Naive thymus-derived CD4-positive, alpha-beta T cell (primary cell): Measurements from ENCODE around the gene MYO1H. TPM values are rescaled to one million over a fixed set of nuclear protein-coding genes. Genes with fewer than 3 reads are reported as not detected.

ENCODE experiments used
- ATAC-seq: fragments of 150-1000 bp; cut with Tn5 transposase; 2 replicates; pipeline ENCODE4 v1.10.0; 2021; ENCODE audit warnings: mild to moderate bottlenecking, moderate library complexity
- CTCF ChIA-PET: fragments of 350-600 bp; sonication (Branson Sonifier 250); formaldehyde crosslinking; loops from one replicate; lab custom pipeline; 2021; ENCODE audit warnings: antibody characterized with exemption; lab: Charles Lee
- POLR2A ChIA-PET: fragments of 350-600 bp; sonication (Branson Sonifier 250); formaldehyde crosslinking; loops from one replicate; lab custom pipeline; 2021; ENCODE audit warnings: antibody characterized with exemption, inconsistent platforms; lab: Charles Lee
- DNase-seq, 9 donors: peaks; one replicate each; pipeline versions ENCODE4 v3.0.0 to v3.0.0-alpha.2; 2020 to 2022; ENCODE audit warnings: mixed read lengths in 1 of 9
- H3K27ac ChIP-seq: one replicate; pipeline ENCODE4 v1.7.0; 2013; ENCODE audit warnings: mild to moderate bottlenecking, low read depth, low read length, moderate library complexity
- H3K27me3 ChIP-seq, 2 donors: one replicate each; pipeline ENCODE4 v1.7.0; 2013; ENCODE audit warnings: low read length in 2 of 2, mild to moderate bottlenecking in 2 of 2, moderate library complexity in 2 of 2; ENCODE audit not compliant: control insufficient read depth in 2 of 2, insufficient read depth in 2 of 2
- H3K36me3 ChIP-seq, 3 experiments: 1 replicate in 2 of 3; 2 replicates in 1 of 3; pipeline ENCODE4 v1.7.0; 2013; ENCODE audit warnings: low read length in 3 of 3, mild to moderate bottlenecking in 3 of 3, moderate library complexity in 1 of 3; ENCODE audit not compliant: insufficient read depth in 3 of 3, control insufficient read depth in 2 of 3
- H3K4me1 ChIP-seq, 2 donors: one replicate each; pipeline ENCODE4 v1.7.0; 2013; ENCODE audit warnings: low read length in 2 of 2, mild to moderate bottlenecking in 2 of 2, moderate library complexity in 1 of 2; ENCODE audit not compliant: control insufficient read depth in 2 of 2, insufficient read depth in 2 of 2
- H3K4me3 ChIP-seq: 2 replicates; pipeline ENCODE4 v1.7.0; 2013; ENCODE audit warnings: mild to moderate bottlenecking, low read length
- H3K9me3 ChIP-seq, 3 experiments: 1 replicate in 2 of 3; 2 replicates in 1 of 3; pipeline ENCODE4 v1.7.0; 2013; ENCODE audit warnings: low read length in 3 of 3; ENCODE audit not compliant: control insufficient read depth in 2 of 3
- H3K27ac Mint-ChIP-seq, 9 donors: one replicate each; pipeline ENCODE4 v1.8.0; 2020 to 2022; ENCODE audit warnings: mixed read lengths in 9 of 9, mild to moderate bottlenecking in 8 of 9, moderate library complexity in 5 of 9, inconsistent platforms in 2 of 9
- H3K27me3 Mint-ChIP-seq, 5 donors: one replicate each; pipeline ENCODE4 v1.8.0; 2021 to 2022; ENCODE audit warnings: mixed read lengths in 5 of 5, mild to moderate bottlenecking in 1 of 5
- H3K36me3 Mint-ChIP-seq, 5 donors: one replicate each; pipeline ENCODE4 v1.8.0; 2020 to 2022; ENCODE audit warnings: mixed read lengths in 5 of 5, mild to moderate bottlenecking in 3 of 5, inconsistent platforms in 1 of 5
- H3K4me1 Mint-ChIP-seq, 7 donors: one replicate each; pipeline ENCODE4 v1.8.0; 2020 to 2022; ENCODE audit warnings: mixed read lengths in 7 of 7, mild to moderate bottlenecking in 3 of 7, inconsistent platforms in 1 of 7
- H3K4me3 Mint-ChIP-seq, 10 donors: one replicate each; pipeline ENCODE4 v1.8.0; 2020 to 2022; ENCODE audit warnings: mild to moderate bottlenecking in 10 of 10, mixed read lengths in 10 of 10, moderate library complexity in 6 of 10, inconsistent platforms in 2 of 10
- H3K9me3 Mint-ChIP-seq, 11 donors: one replicate each; pipeline ENCODE4 v1.8.0; 2020 to 2022; ENCODE audit warnings: mixed read lengths in 11 of 11, mild to moderate bottlenecking in 4 of 11, inconsistent platforms in 1 of 11, moderate library complexity in 1 of 11
- intact Hi-C, 2 donors: fragments of 100-400 bp; cut with micrococcal nuclease; formaldehyde crosslinking; loops; one replicate each; pipeline ENCODE4 v1.15.1; 2023
- polyA plus RNA-seq, 2 donors: library from polyadenylated mRNA; unstranded; fragments of 300-500 nt; fragmentation: Illumina TruSeq; gene quantifications; one replicate each; pipeline ENCODE4 v1.2.3, GENCODE V29; 2021
- total RNA-seq, 6 experiments: library from RNA in 5 of 6; stranded (reverse) in 5 of 6; gene quantifications; 1 replicate in 5 of 6; 2 replicates in 1 of 6; pipeline ENCODE4 v1.2.3 and lab custom pipeline; 2021 to 2026

The MYO1H gene
- total and polyA plus RNA-seq, 7 experiments from 2014 or later, result 0.49 TPM; not detected in 6

DNA sequence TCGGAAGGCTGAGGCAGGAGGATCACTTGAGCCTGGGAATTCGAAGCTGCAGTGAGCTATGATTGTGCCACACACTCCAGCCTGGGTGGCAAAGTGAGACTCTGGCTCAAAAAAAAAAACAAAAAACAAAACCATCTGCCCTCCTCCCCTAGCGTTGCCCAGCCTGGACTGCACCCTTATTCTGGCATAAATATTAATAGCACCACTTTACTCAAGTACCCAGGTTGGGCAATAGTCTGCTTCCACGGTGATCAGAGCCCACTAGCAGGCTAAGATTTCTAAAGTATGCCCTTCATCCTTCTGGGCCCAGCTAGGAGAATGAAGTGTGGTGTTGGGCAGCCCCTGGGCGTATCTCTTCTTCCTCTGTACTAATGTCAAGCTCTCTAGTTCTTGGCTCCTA, 96.1 kb downstream of the MYO1H start:
- Histone ChIP-seq H3K4me3 (no peak overlapping the region), H3K9me3 (no peaks in the 10 kb centered on the region), H3K36me3 (peaks cover 0 to 25% (median 6%) of the 10 kb centered on the region in 3 experiments), H3K4me1 (no peaks in the 10 kb centered on the region), H3K27me3 (no peaks in the 10 kb centered on the region), H3K27ac (no peak overlapping the region)
- Mint-ChIP-seq H3K27me3 (no peaks in the 10 kb centered on the region), H3K27ac (peak overlapping the region in 2 of 9 donors; percentile 22 to 25), H3K4me3 (no peak overlapping the region), H3K4me1 (peaks cover 0 to 3% (median 0%) of the 10 kb centered on the region in 7 donors), H3K36me3 (peaks cover 0 to 29% (median 4%) of the 10 kb centered on the region in 5 donors), H3K9me3 (no peaks in the 10 kb centered on the region)
- intact Hi-C loops, result no loop called here
- ChIA-PET CTCF (interaction anchor here (1.6 kb wide), 1 partner anchor 11 kb away, joined by 5 read pairs; no protein-coding TSS in a partner anchor), POLR2A (no interaction called here)
- no peak for DNase-seq
- no peak for ATAC-seq

DNA sequence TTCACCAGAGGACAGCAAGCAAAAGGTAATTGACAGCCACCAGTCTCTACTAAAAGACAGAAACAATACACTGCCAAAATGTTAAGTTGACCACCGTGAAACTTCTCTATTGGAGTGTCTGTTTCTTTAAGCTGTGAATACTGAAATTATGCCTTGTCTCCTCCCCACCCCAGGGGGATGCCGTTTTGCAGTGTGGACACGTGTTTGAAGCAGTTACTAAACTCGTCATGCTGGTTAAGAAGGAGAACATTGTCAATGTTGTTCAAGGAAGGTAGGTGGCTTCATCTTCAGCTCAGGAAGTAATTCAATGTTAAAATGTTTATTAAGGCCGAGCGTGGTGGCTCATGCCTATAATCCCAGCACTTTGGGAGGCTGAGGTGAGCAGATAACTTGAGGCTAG, 96.6 kb downstream of the MYO1H start:
- ChIA-PET CTCF (interaction anchor here (1.6 kb wide), 1 partner anchor 11 kb away, joined by 5 read pairs; no protein-coding TSS in a partner anchor), POLR2A (no interaction called here)
- DNase-seq (no peak), ATAC-seq (no peak)
- Mint-ChIP-seq H3K27ac (peak overlapping the region in 1 of 9 donors; percentile 25), H3K27me3 (no peaks in the 10 kb centered on the region), H3K4me3 (no peak overlapping the region), H3K4me1 (peaks cover 0 to 3% (median 0%) of the 10 kb centered on the region in 7 donors), H3K9me3 (no peaks in the 10 kb centered on the region), H3K36me3 (peaks cover 0 to 33% (median 4%) of the 10 kb centered on the region in 5 donors)
- no peaks in the 10 kb centered on the region for H3K27me3 ChIP-seq
- H3K4me1 ChIP-seq, result no peaks in the 10 kb centered on the region
- peaks cover 0 to 26% (median 6%) of the 10 kb centered on the region in 3 experiments for H3K36me3 ChIP-seq
- intact Hi-C loops, result no loop called here
- no peaks in the 10 kb centered on the region for H3K9me3 ChIP-seq
- H3K4me3 ChIP-seq, result no peak overlapping the region
- H3K27ac ChIP-seq, result no peak overlapping the region

DNA sequence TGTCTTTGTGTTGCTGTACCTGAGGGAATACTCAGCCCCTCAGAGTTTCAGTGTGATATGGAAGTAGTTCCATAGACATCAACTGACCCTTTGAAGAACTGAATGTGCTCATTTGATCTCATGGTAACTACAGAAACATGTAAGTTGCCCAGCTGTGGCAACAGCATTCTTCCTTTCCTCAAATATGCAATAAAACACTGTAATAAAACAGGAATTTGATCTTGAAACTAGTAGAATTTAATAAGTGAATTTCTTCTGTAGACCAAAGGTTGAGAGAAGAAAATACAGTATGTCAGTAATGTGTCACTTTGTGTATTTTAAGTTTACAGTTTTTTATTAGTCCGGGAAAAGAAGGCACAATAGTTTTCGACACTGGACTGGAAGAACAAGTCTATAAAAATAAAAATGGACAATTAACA, 97.5 kb downstream of the MYO1H start:
- Mint-ChIP-seq H3K36me3 (peaks cover 3 to 40% (median 5%) of the 10 kb centered on the region in 5 donors), H3K27ac (no peak overlapping the region), H3K4me1 (peaks cover 0 to 9% (median 0%) of the 10 kb centered on the region in 7 donors), H3K4me3 (no peak overlapping the region), H3K27me3 (no peaks in the 10 kb centered on the region), H3K9me3 (no peaks in the 10 kb centered on the region)
- ATAC-seq (no peak), DNase-seq (no peak)
- Histone ChIP-seq H3K4me1 (no peaks in the 10 kb centered on the region), H3K27ac (no peak overlapping the region), H3K36me3 (peaks cover 0 to 35% (median 6%) of the 10 kb centered on the region in 3 experiments), H3K9me3 (no peaks in the 10 kb centered on the region), H3K27me3 (no peaks in the 10 kb centered on the region), H3K4me3 (no peak overlapping the region)
- CTCF ChIA-PET, result no interaction called here
- POLR2A ChIA-PET, result no interaction called here
- intact Hi-C loops, result no loop called here

DNA sequence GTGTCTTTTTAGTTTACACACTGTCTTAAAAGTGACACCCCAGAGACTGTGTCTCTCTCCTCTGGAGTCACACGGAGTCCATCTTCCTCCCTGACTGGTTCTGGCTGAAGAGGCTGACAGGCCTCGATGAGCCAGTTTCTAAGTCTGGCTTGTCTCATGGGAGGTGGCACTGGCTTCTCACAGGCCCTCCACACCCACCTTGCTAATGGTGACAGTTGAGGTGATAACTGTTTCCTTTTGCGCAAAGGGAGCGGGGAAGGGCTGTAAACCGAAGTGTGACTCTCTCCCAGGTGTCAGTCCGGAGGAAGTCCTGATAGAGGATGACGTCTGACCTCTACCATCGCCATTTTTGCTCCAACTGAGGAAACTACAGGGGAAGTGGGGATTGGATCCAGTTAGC, 99.2 kb downstream of the MYO1H start:
- Histone ChIP-seq H3K4me1 (no peaks in the 10 kb centered on the region), H3K9me3 (no peaks in the 10 kb centered on the region), H3K36me3 (peaks cover 0 to 52% (median 10%) of the 10 kb centered on the region in 3 experiments), H3K4me3 (no peak overlapping the region), H3K27me3 (no peaks in the 10 kb centered on the region), H3K27ac (no peak overlapping the region)
- ATAC-seq (peak; percentile 20), DNase-seq (no peak)
- no peak overlapping the region for H3K4me3 Mint-ChIP-seq
- intact Hi-C loops, result no loop called here
- H3K36me3 Mint-ChIP-seq, result peaks cover 4 to 49% (median 8%) of the 10 kb centered on the region in 5 donors
- H3K27ac Mint-ChIP-seq, result no peak overlapping the region
- POLR2A ChIA-PET, result no interaction called here
- CTCF ChIA-PET, result no interaction called here
- H3K9me3 Mint-ChIP-seq, result no peaks in the 10 kb centered on the region
- peaks cover 0 to 12% (median 2%) of the 10 kb centered on the region in 7 donors for H3K4me1 Mint-ChIP-seq
- no peaks in the 10 kb centered on the region for H3K27me3 Mint-ChIP-seq

DNA sequence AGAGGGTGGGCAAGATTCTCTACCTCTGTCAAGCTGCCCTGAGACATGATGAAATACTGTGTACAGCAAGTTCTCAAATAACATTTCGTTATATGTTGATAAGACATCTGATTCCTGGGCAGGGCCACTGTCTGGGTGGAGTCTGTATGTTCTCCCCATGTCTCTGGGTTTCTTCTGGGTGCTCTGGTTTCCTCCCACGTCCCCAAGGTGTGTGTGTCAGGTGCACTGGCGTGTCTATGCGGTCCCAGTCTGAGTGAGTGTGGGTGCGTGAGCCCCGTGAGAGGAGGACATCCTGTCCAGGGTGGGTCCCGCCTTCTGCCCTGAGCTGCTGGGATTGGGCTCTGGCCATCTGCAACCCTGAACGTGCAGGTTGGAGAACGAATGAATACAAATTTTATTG, 99.8 kb downstream of the MYO1H start:
- H3K27me3 Mint-ChIP-seq, result no peaks in the 10 kb centered on the region
- H3K27me3 ChIP-seq, result no peaks in the 10 kb centered on the region
- H3K4me3 ChIP-seq, result no peak overlapping the region
- H3K9me3 Mint-ChIP-seq, result no peaks in the 10 kb centered on the region
- H3K4me3 Mint-ChIP-seq, result no peak overlapping the region
- H3K36me3 Mint-ChIP-seq, result peaks cover 2 to 55% (median 9%) of the 10 kb centered on the region in 5 donors
- ATAC-seq (no peak), DNase-seq (no peak)
- H3K36me3 ChIP-seq, result peaks cover 0 to 58% (median 10%) of the 10 kb centered on the region in 3 experiments
- CTCF ChIA-PET, result no interaction called here
- H3K9me3 ChIP-seq, result no peaks in the 10 kb centered on the region
- intact Hi-C loops, result no loop called here
- POLR2A ChIA-PET, result no interaction called here
- no peak overlapping the region for H3K27ac Mint-ChIP-seq
- no peak overlapping the region for H3K27ac ChIP-seq
- H3K4me1 ChIP-seq, result no peaks in the 10 kb centered on the region
- peaks cover 0 to 16% (median 2%) of the 10 kb centered on the region in 7 donors for H3K4me1 Mint-ChIP-seq

DNA sequence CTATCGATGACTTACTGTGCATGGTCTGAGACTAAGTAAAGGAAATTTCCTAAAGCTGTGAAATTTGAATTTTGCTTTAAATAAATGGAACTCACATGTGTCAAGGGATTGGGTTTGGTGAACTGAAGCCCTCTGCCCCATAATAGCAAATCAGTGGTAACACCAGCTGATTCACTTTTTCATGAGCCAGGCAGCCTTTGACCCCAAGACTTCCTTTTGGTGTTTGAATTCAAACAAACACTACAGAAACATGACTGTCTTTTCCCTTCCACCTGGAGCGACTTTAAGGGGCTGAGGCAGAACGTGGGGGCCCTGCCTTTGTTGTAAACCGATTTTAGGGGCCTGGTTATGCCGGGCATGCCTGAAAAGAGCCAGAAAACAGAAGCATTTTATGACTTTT, 100.6 kb downstream of the MYO1H start:
- DNase-seq, result no peak
- Mint-ChIP-seq H3K4me1 (peaks cover 0 to 16% (median 2%) of the 10 kb centered on the region in 7 donors), H3K4me3 (no peak overlapping the region), H3K27ac (no peak overlapping the region), H3K27me3 (no peaks in the 10 kb centered on the region), H3K9me3 (no peaks in the 10 kb centered on the region), H3K36me3 (peaks cover 0 to 55% (median 10%) of the 10 kb centered on the region in 5 donors)
- ATAC-seq, result no peak
- H3K36me3 ChIP-seq, result peaks cover 0 to 66% (median 10%) of the 10 kb centered on the region in 3 experiments
- no peaks in the 10 kb centered on the region for H3K4me1 ChIP-seq
- H3K27ac ChIP-seq, result no peak overlapping the region
- no peaks in the 10 kb centered on the region for H3K27me3 ChIP-seq
- H3K9me3 ChIP-seq, result no peaks in the 10 kb centered on the region
- intact Hi-C loops, result no loop called here
- H3K4me3 ChIP-seq, result no peak overlapping the region
- CTCF ChIA-PET, result interaction anchor here (1.0 kb wide), 1 partner anchor 10 kb away, joined by 3 read pairs; no protein-coding TSS in a partner anchor
- POLR2A ChIA-PET, result no interaction called here
